Pancreas (tissue), 10 donors: Measurements from ENCODE around the gene AUH. TPM values are rescaled to one million over a fixed set of nuclear protein-coding genes. Genes with fewer than 3 reads are reported as not detected.

ENCODE experiments used
- ATAC-seq, 4 donors: fragments of 200-7000 bp; cut with Tn5 transposase; one replicate each; pipeline versions ENCODE4 v1.8.0 to v1.9.1; 2020; ENCODE audit warnings: mild to moderate bottlenecking in 4 of 4, moderate library complexity in 4 of 4
- DNase-seq, 6 donors: peaks; one replicate each; pipeline ENCODE4 v3.0.0-alpha.2; 2020
- FAIRE-seq: peaks from 2 replicates; lab custom pipeline; 2012; peaks lifted over from hg19 to GRCh38; lab: Jason Lieb, UNC
- H3K27ac ChIP-seq, 4 donors: fragments of 200-600 bp; sonication (generic); 1 replicate in 3 of 4; 2 replicates in 1 of 4; pipeline versions ENCODE4 v1.5.0 to v1.8.0; 2020
- H3K27me3 ChIP-seq, 4 donors: fragments of 200-600 bp; one replicate each; pipeline ENCODE4 v1.8.0; 2021
- H3K36me3 ChIP-seq, 3 donors: fragments of 200-600 bp; sonication (generic) in 1 of 3; one replicate each; pipeline versions ENCODE4 v1.5.0 to v1.8.0; 2020 to 2021
- H3K4me1 ChIP-seq, 3 donors: fragments of 200-600 bp; one replicate each; pipeline ENCODE4 v1.8.0; 2021
- H3K4me3 ChIP-seq, 4 donors: fragments of 200-600 bp; sonication (generic) in 2 of 4; one replicate each; pipeline versions ENCODE4 v1.5.0 to v1.8.0; 2020 to 2021
- H3K9me3 ChIP-seq, 4 donors: fragments of 200-600 bp; one replicate each; pipeline ENCODE4 v1.8.0; 2021
- WGBS, 2 donors: extraction: QIAGEN DNeasy Blood & Tissue Kit; methylation state at CpG; one replicate each; pipeline ENCODE4 v1.1.7; 2013; 5-methylcytosine and 5-hydroxymethylcytosine counted together
- intact Hi-C, 3 donors: fragments of 100-400 bp; cut with DNase I; formaldehyde crosslinking; loops; one replicate each; pipeline versions ENCODE4 v1.11.1 to v1.14.2; 2022
- polyA plus RNA-seq, 2 donors: library from polyadenylated mRNA; stranded (reverse); fragments of 200-250 nt; gene quantifications; one replicate each; pipeline ENCODE4 v1.2.3, GENCODE V29; 2013
- total RNA-seq, 6 donors: library from RNA; stranded (reverse); fragmentation: NEBNext Ultra II Directional in 4 of 6; extraction: Animal tissue kit (Norgen Biotek cat#: 25700) in 4 of 6; gene quantifications; one replicate each; pipeline versions ENCODE4 v1.2.1 to v1.2.4, GENCODE V29; 2021 to 2023
- TF ChIP-seq, protein P1 (sequence below), 4 donors: fragments of 200-600 bp; sonication (generic) in 3 of 4; IDR thresholded peaks; one replicate each; pipeline versions ENCODE4 v1.5.0 to v1.8.0; 2021; ENCODE audit warnings: antibody characterized with exemption in 4 of 4
- donor health status: healthy with polysubstance abuse.
- donor health status: DM: no; HTN: no; CAD: no; lungs with moderate emphysema.
- donor health status: DM: no; HTN: no; CAD: no.
- donor health status: control.
- donor health status: control.
- donor health status: Bipolar disorder and iron deficiency.
- donor health status: DM: yes; HTN: yes; CAD: no.
- donor health status: DM: no; HTN: no; CAD: no.
- donor health status: DM: no; HTN: no; CAD: no.
- donor health status: DM: yes; HTN: yes; CAD: no.

The AUH gene
- total and polyA plus RNA-seq, 8 donors, result 11.2 to 19.5 (median 14.7) TPM

DNA sequence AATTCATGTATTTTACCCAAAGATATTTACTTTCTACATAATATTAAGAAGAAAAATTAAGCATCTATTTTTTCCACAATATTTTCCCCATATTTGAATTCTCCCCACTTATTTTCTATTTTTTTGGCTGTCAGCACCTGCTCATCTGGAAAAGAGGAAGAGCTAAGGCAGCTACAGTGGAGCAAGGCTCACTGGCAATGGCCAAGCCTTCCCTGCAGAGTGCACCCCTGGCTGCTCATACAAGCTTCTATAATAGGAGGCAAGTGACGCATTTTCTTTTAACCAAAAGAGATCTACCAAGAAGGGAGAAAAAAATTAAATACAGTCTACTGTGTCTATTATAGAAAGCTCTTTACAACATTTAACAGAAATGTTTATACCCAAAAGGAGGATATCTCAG, 72.5 kb downstream of the AUH start:
- Histone ChIP-seq H3K27ac (no peak overlapping the region), H3K27me3 (no peaks in the 10 kb centered on the region), H3K9me3 (no peaks in the 10 kb centered on the region), H3K4me1 (peaks cover 8 to 12% (median 11%) of the 10 kb centered on the region in 3 donors), H3K4me3 (no peak overlapping the region), H3K36me3 (peaks cover 0 to 3% (median 0%) of the 10 kb centered on the region in 3 donors)
- 88 to 93% methylated on average over 1 of the region's 1 CpG for WGBS, 2 donors
- TF ChIP-seq, protein P1, sequence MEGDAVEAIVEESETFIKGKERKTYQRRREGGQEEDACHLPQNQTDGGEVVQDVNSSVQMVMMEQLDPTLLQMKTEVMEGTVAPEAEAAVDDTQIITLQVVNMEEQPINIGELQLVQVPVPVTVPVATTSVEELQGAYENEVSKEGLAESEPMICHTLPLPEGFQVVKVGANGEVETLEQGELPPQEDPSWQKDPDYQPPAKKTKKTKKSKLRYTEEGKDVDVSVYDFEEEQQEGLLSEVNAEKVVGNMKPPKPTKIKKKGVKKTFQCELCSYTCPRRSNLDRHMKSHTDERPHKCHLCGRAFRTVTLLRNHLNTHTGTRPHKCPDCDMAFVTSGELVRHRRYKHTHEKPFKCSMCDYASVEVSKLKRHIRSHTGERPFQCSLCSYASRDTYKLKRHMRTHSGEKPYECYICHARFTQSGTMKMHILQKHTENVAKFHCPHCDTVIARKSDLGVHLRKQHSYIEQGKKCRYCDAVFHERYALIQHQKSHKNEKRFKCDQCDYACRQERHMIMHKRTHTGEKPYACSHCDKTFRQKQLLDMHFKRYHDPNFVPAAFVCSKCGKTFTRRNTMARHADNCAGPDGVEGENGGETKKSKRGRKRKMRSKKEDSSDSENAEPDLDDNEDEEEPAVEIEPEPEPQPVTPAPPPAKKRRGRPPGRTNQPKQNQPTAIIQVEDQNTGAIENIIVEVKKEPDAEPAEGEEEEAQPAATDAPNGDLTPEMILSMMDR (IDR thresholded peaks at IDR 0.05), result no peak
- FAIRE-seq (no peak), DNase-seq (no peak), ATAC-seq (no peak)
- intact Hi-C loops, result no loop called here

DNA sequence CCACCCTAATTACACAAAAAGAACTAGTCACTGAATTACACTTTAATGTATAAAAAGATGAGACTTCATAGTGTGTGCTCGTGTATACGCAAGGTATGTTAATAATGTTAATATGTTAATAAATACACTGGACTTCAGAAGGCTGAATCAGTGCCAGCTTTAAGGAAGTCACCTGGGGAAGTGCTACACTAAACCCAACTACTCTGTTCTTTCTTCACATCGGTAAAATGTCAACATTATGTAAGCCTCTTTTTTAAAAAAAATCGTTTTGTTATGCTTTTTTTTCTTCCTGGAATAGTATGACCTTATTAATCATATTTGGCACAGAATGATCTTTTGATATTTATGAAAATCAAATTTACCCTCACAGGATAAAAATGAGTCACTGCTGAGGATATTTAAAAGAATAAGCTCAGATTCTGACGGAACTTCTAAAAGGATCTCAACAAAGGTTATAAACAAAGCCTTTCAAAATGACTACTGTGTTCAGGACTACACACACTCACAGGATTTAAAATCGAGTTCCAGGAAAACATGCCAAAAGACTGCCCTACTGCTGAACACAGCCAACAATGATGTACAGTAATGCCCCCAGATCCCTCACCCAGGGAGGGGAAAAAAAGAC, 75.9 kb downstream of the AUH start:
- intact Hi-C loops, result no loop called here
- 8 to 10% methylated on average over 6 of the region's 6 CpGs for WGBS, 2 donors
- H3K36me3 ChIP-seq, result peaks cover 0 to 3% (median 0%) of the 10 kb centered on the region in 3 donors
- DNase-seq (no peak), ATAC-seq (peak; percentile 87 to 93 (median 88)), FAIRE-seq (peak; percentile 41)
- peak overlapping the region; percentile 18 to 85 (median 50) for H3K27ac ChIP-seq
- TF ChIP-seq, protein P1 (IDR thresholded peaks at IDR 0.05), result no peak
- no peak overlapping the region for H3K4me3 ChIP-seq
- peaks cover 8 to 12% (median 11%) of the 10 kb centered on the region in 3 donors for H3K4me1 ChIP-seq
- no peaks in the 10 kb centered on the region for H3K27me3 ChIP-seq
- no peaks in the 10 kb centered on the region for H3K9me3 ChIP-seq

DNA sequence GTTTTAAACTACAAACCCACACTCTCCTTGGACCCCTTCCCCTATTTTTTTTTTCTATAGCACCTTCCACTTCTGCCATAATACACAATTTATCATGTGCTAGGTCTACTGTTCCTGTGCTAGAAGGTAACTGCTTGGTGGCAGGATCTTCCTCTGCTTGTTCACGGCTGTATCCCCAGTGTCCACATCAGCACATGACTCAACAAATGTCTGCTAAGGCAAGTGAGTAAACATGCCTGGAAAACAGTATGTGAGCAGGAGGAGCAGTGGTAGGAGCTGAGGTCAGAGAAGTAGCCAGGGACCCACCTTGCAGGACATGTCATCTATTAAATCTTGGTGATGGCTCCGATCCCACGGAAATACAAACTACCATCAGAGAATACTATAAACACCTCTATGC, 79.4 kb downstream of the AUH start:
- DNase-seq (no peak), ATAC-seq (peak in 1 of 4 donors; percentile 16), FAIRE-seq (no peak)
- Histone ChIP-seq H3K4me3 (no peak overlapping the region), H3K9me3 (no peaks in the 10 kb centered on the region), H3K4me1 (peaks cover 8 to 12% (median 11%) of the 10 kb centered on the region in 3 donors), H3K36me3 (peaks cover 0 to 3% (median 0%) of the 10 kb centered on the region in 3 donors), H3K27me3 (no peaks in the 10 kb centered on the region), H3K27ac (no peak overlapping the region)
- TF ChIP-seq, protein P1 (IDR thresholded peaks at IDR 0.05), result no peak
- WGBS, 2 donors, result 86 to 91% methylated on average over 3 of the region's 3 CpGs
- intact Hi-C loops, result no loop called here

DNA sequence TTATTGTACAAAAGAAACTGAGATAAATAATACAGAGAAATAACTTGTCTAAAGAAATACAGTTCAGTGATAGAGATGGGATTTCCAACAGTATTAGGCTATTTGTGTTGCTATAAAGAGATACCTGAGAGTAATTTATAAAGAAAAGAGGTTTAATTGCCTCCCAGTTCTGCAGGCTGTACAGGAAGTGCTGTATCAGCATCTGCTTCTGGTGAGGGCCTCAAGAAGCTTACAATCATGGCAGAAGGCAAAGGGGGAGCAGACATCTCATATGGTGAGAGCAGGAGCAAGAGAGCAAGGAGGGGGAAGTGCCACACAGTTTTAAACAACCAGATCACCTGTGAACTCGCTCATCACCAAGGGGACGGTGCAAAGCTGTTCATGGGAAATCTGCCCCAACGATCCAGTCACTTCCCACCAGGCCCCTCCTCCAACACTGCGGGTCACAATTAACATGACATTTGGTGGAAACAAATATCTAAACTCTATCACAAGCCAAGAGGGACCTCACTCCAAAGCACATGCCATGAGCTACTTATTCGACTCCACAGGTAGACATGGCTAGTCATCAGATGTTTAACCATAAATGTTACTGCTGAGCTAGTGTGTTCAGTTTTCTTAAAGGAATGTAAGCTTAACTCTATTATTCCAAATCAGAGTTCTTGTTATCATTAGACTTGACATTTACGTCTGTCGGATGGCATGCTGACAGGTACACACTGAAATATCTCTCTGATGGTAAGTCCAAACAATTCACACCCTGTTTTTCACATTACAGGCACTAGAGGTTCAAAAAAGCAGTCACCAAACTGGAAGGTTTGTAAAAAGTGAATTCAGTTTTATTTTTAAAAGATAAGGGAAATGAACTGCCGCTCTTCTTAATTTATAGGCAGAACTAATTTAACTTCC, 82.2 kb downstream of the AUH start:
- H3K9me3 ChIP-seq, result no peaks in the 10 kb centered on the region
- no peak overlapping the region for H3K27ac ChIP-seq
- TF ChIP-seq, protein P1 (IDR thresholded peaks at IDR 0.05), result no peak
- WGBS, 2 donors, result 91% methylated on average over 8 of the region's 8 CpGs
- peaks cover 0 to 3% (median 0%) of the 10 kb centered on the region in 3 donors for H3K36me3 ChIP-seq
- no peak overlapping the region for H3K4me3 ChIP-seq
- no peak for DNase-seq
- H3K27me3 ChIP-seq, result no peaks in the 10 kb centered on the region
- no peak for ATAC-seq
- peaks cover 0 to 4% (median 0%) of the 10 kb centered on the region in 3 donors for H3K4me1 ChIP-seq
- intact Hi-C loops, result no loop called here
- FAIRE-seq, result no peak
